HEK293 (cell line): Measurements from ENCODE around the gene AGPAT4.
"Not testable (repeated sequence)": the region's sequence is repeated elsewhere in the genome, so short reads cannot be mapped to it uniquely, and the experiment has no call there.

Experiments used
- CTCF ChIA-PET: fragments of 350-600 bp; formaldehyde crosslinking; extraction: SDS; loops from one replicate; lab custom pipeline; 2021; ENCODE audit warnings: antibody characterized with exemption; lab: Yijun Ruan, JAX
- POLR2A ChIA-PET: fragments of 300-600 bp; formaldehyde crosslinking; extraction: SDS; loops from one replicate; lab custom pipeline; 2020; ENCODE audit warnings: antibody characterized with exemption, inconsistent platforms; lab: Yijun Ruan, JAX
- H3K27ac ChIP-seq: fragments of 200-500 bp; sonication (Bioruptor generic); 2 replicates; pipeline ENCODE4 v1.5.1; 2014; ENCODE audit warnings: low read depth, low read length, control low read depth, inconsistent platforms; ENCODE audit errors: extremely low read depth
- H3K36me3 ChIP-seq, 2 experiments: fragments of 200-500 bp in 1 of 2; sonication (Bioruptor generic) in 1 of 2; 1 replicate in 1 of 2; 2 replicates in 1 of 2; pipeline ENCODE4 v1.5.1; 2014 to 2017; ENCODE audit warnings: inconsistent platforms in 2 of 2, low read length in 2 of 2; ENCODE audit not compliant: control insufficient read depth in 2 of 2, insufficient read depth in 1 of 2
- H3K4me1 ChIP-seq: fragments of 200-500 bp; sonication (Bioruptor generic); 2 replicates; pipeline ENCODE4 v1.5.1; 2014; ENCODE audit warnings: mild to moderate bottlenecking, low read length, inconsistent platforms; ENCODE audit not compliant: control insufficient read depth, insufficient read depth
- H3K4me3 ChIP-seq: 2 replicates; pipeline ENCODE4 v1.5.1; 2011; ENCODE audit warnings: low read depth, mild to moderate bottlenecking, control low read depth, low read length, moderate library complexity
- H3K9me3 ChIP-seq: fragments of 200-500 bp; sonication (Bioruptor generic); 2 replicates; pipeline ENCODE4 v1.5.1; 2014; ENCODE audit warnings: low read depth, low read length, inconsistent platforms; ENCODE audit not compliant: control insufficient read depth, insufficient read depth
- BCL6B ChIP-seq: fragments of 450-650 bp; formaldehyde crosslinking; IDR thresholded peaks from 2 replicates; pipeline ENCODE4 v1.5.1; 2017; ENCODE audit warnings: missing biosample characterization, missing genetic modification characterization
- RBAK ChIP-seq: fragments of 450-650 bp; formaldehyde crosslinking; IDR thresholded peaks from 2 replicates; pipeline ENCODE4 v1.5.1; 2016; ENCODE audit warnings: missing biosample characterization, missing genetic modification characterization
- TSHZ1 ChIP-seq: fragments of 450-650 bp; formaldehyde crosslinking; IDR thresholded peaks from 2 replicates; pipeline ENCODE4 v1.5.1; 2016; ENCODE audit warnings: missing biosample characterization, missing genetic modification characterization, borderline replicate concordance
- ZBTB26 ChIP-seq: fragments of 450-650 bp; formaldehyde crosslinking; optimal IDR thresholded peaks from 2 replicates; pipeline ENCODE3; 2016; ENCODE audit warnings: missing biosample characterization, mild to moderate bottlenecking, missing genetic modification characterization
- ZNF121 ChIP-seq: fragments of 450-650 bp; formaldehyde crosslinking; IDR thresholded peaks from 2 replicates; pipeline ENCODE4 v1.5.1; 2016; ENCODE audit warnings: missing biosample characterization, missing genetic modification characterization
- ZNF169 ChIP-seq: fragments of 450-650 bp; formaldehyde crosslinking; IDR thresholded peaks from 2 replicates; pipeline ENCODE4 v1.5.1; 2016; ENCODE audit warnings: missing biosample characterization, missing genetic modification characterization
- ZNF223 ChIP-seq: fragments of 450-650 bp; formaldehyde crosslinking; IDR thresholded peaks from 2 replicates; pipeline ENCODE4 v1.5.1; 2016; ENCODE audit warnings: missing biosample characterization, missing genetic modification characterization
- ZNF280C ChIP-seq: fragments of 450-650 bp; formaldehyde crosslinking; IDR thresholded peaks from 2 replicates; pipeline ENCODE4 v1.5.1; 2016; ENCODE audit warnings: missing biosample characterization, missing genetic modification characterization
- ZNF501 ChIP-seq: fragments of 450-650 bp; formaldehyde crosslinking; IDR thresholded peaks from 2 replicates; pipeline ENCODE4 v1.5.1; 2016; ENCODE audit warnings: missing biosample characterization, missing genetic modification characterization
- ZNF521 ChIP-seq: fragments of 450-650 bp; formaldehyde crosslinking; IDR thresholded peaks from 2 replicates; pipeline ENCODE4 v1.5.1; 2017; ENCODE audit warnings: missing biosample characterization, mild to moderate bottlenecking, missing genetic modification characterization
- ZNF596 ChIP-seq: fragments of 450-650 bp; IDR thresholded peaks from 2 replicates; pipeline ENCODE4 v1.5.0; 2018; ENCODE audit warnings: missing biosample characterization, mild to moderate bottlenecking, missing genetic modification characterization, moderate library complexity
- ZNF658 ChIP-seq: fragments of 450-650 bp; formaldehyde crosslinking; IDR thresholded peaks from 2 replicates; pipeline ENCODE4; 2016; ENCODE audit warnings: missing biosample characterization, missing genetic modification characterization

Gene AGPAT4

GRCh38 chr6:161225681-161226008 lies 48.2 kb downstream of the AGPAT4 start (continued):
- no peak for TF ChIP-seq TSHZ1 (tag by site-specific recombination)

- H3K36me3 ChIP-seq = peaks cover 0 to 19% of the 10 kb centered on the region in 2 experiments; a peak in 1 of 3 replicates
- POLR2A ChIA-PET, H3K4me3 ChIP-seq, H3K9me3 ChIP-seq, CTCF ChIA-PET: not testable (repeated sequence)
- peak; percentile 90 for TF ChIP-seq ZNF223 (tag by site-specific recombination)
- TF ChIP-seq ZNF169 (tag by site-specific recombination) = 0 out of 2 replicates have a peak, but pooled peaks have one; percentile 29
- TF ChIP-seq ZNF658 (tag by site-specific recombination) = 0 out of 2 replicates have a peak, but pooled peaks have one; percentile 26
- TF ChIP-seq RBAK = peak; percentile 23; the same call in 1 of the 2 replicates
- TF ChIP-seq, all 188 proteins: peak for 4; not testable (repeated sequence) for 184
- not testable (repeated sequence) for H3K27ac ChIP-seq, H3K4me1 ChIP-seq
These were observed 48.7 kb downstream of the AGPAT4 start for GRCh38 chr6:161224951-161225680.

- H3K4me3 ChIP-seq = no peak overlapping the region
- H3K9me3 ChIP-seq = no peaks in the 10 kb centered on the region
- H3K27ac ChIP-seq = no peak overlapping the region
- TF ChIP-seq ZNF521 (tag by site-specific recombination) = no peak
- no peak for TF ChIP-seq ZBTB26 (tag by site-specific recombination)
- no peak for TF ChIP-seq ZNF121 (tag by site-specific recombination)
- no peak for TF ChIP-seq ZNF596
- TF ChIP-seq ZNF501 (tag by site-specific recombination) = no peak
- no peak for TF ChIP-seq ZNF280C
- TF ChIP-seq RBAK = no peak
- no peak for TF ChIP-seq BCL6B
- H3K36me3 ChIP-seq = peaks cover 0 to 19% of the 10 kb centered on the region in 2 experiments; a peak in 1 of 3 replicates
- ChIA-PET POLR2A (no interaction called here), CTCF (no interaction called here)
- no peaks in the 10 kb centered on the region for H3K4me1 ChIP-seq
These were observed 50.2 kb downstream of the AGPAT4 start for GRCh38 chr6:161223646-161224045.
